Fibroblast of mammary gland (primary cell): ENCODE data around the gene MAPRE2.

Experiments used
- DNase-seq: peaks from one replicate; pipeline ENCODE4 v3.0.0-alpha.2; 2010; ENCODE audit warnings: low read depth
- H3K4me3 ChIP-seq: 2 replicates; pipeline ENCODE4 v1.5.1; 2011; ENCODE audit warnings: low read depth, mild to moderate bottlenecking, low read length, moderate library complexity; ENCODE audit not compliant: control insufficient read depth
- CTCF ChIP-seq: conservative IDR thresholded peaks from 2 replicates; pipeline ENCODE4 v1.5.1; 2011; ENCODE audit warnings: low read depth, low read length, inconsistent platforms; ENCODE audit not compliant: control insufficient read depth, insufficient read depth

MAPRE2 gene

GRCh38 chr18:35049111-35050027 is 8.2 kb downstream of the MAPRE2 start:
- no peak for TF ChIP-seq CTCF
- no peak for DNase-seq
- no peak overlapping the region for H3K4me3 ChIP-seq

- H3K4me3 ChIP-seq: no peak overlapping the region
- no peak for DNase-seq
Observed at GRCh38 chr18:35050028-35050546, 8.9 kb downstream of the MAPRE2 start.

GRCh38 chr18:35050705-35051195 is 9.5 kb downstream of the MAPRE2 start:
- H3K4me3 ChIP-seq: no peak overlapping the region
- TF ChIP-seq CTCF: no peak
- peak; percentile 41 for DNase-seq

More at GRCh38 chr18:35050028-35050546, 8.9 kb downstream of the MAPRE2 start:
- no peak for TF ChIP-seq CTCF

GRCh38 chr18:35051641-35052377 is 10.6 kb downstream of the MAPRE2 start:
- peak; percentile 47 for DNase-seq
- no peak for TF ChIP-seq CTCF
- no peak overlapping the region for H3K4me3 ChIP-seq

GRCh38 chr18:35054401-35054800 is 13.2 kb downstream of the MAPRE2 start:
- DNase-seq: no peak
- TF ChIP-seq CTCF: no peak
- H3K4me3 ChIP-seq: no peak overlapping the region

GRCh38 chr18:35055105-35055504 is 13.9 kb downstream of the MAPRE2 start:
- DNase-seq: no peak

More at GRCh38 chr18:35055105-35055504, 13.9 kb downstream of the MAPRE2 start:
- no peak overlapping the region for H3K4me3 ChIP-seq
- TF ChIP-seq CTCF: no peak
